CMK (cell line): ENCODE measurements around the gene SLC5A7.

Experiments
- DNase-seq: peaks from one replicate; pipeline ENCODE4 v3.0.0-alpha.2; 2010; ENCODE audit warnings: low read depth

The SLC5A7 gene

DNA sequence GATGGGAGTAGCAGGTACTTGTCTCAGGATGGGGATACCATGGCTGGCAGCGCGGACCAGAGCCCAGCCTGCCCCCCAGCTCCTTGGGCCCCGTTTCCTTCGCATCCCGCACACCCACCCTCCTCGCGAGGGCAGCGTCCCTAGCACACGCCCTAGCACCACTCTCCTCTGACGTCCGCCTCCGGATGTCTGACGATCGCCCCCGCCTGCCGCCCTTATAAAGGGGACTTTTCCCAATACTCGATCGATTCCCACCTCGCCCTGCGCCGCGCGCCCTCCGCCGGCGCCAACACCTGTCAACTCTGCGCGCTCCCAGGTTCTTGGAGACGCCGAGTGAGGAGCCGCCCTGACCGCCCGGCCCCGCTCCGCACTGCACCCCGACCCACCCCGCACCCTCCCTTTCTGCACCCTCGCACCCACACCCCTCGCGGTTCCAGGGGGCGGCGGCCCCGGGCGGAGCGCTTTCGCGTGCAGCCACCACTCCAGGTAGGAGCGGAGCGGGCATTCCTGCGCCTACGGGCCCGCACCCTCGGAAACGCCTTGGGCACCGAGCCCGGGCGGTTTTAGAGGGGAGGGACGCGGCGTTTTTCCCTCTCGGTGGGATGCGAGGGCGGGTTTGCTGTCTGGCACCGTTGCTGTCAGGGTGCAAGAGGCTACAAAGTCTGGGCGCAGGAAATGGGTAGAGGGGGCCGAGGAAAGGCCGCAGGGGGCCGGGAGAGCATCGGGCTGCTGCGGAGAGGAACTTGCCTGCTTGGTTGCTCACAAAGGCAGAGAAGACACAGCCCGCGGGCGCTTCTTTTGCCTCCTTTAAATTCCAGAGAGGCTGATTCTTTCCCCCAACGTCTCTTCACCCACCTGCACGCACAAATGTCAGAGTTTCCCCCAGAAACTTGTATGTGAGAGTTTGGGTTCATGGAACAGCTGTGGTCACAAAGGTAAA, at the start of gene SLC5A7:
SLC5A7 (plus strand) TSS at position 247 of the 940 bp plus-strand sequence. CDS start 1,632 bp downstream, outside the sequence.
- no peak for DNase-seq

DNA sequence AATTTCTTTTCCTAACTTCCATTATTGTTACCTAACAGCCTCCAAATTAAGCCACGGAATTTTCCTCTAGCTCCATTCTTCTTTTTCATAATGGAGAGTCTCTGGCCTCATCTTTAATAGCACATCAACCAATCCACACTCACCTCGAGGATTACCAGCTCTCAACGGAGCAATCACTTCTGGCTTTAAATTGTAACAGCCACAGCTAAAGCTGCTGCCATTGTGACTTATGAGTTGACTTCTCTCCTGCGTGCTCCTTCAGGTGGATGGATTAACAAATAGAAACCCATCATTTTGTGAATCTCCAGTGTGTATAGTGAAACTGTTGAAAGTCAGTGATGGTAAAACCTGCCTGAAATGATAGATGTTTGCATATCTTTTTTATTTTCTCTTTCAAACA, 24.9 kb upstream of the SLC5A7 start:
- no peak for DNase-seq

DNA sequence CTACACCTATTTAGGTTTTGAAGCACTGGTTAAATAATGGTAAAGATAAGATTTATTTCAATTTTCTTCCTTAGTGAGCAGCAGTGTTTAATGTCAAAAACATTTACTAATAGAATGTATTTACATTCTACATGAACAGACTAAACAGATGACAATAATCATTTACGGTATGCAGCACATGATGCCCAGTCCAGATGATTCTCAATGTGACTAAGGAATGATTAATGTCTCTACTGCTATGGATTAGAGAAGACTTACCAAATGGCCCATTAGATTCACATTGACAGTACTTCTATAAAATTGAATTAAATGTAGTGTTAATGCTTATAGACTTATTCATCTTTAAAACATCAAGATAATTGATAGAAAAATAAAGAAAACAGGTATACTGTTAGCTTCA, 22.1 kb upstream of the SLC5A7 start:
- no peak for DNase-seq

GRCh38 chr2:107984707-107985106, 1.6 kb upstream of the SLC5A7 start:
- DNase-seq: no peak

GRCh38 chr2:107988108-107988507, 1.8 kb downstream of the SLC5A7 start:
- no peak for DNase-seq

GRCh38 chr2:107989445-107989844, 3.1 kb downstream of the SLC5A7 start:
- no peak for DNase-seq

DNA sequence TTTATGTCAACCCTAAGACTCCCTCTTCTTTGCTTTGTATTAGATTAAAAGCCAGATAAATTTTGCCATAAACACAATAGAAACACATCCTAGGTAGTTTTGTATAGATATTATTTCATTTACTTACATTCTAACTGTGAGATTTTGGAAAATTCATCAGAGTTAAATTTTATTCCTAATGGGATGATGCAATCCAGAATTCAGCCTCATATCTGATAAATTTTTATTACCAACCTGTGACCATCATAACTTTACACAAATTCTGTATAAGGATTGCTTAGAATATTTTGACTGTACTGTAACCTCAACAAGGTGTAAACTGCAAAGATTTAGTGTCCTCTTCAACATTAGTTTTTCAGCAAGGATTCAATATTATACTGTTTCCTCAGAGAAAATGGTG, 4.4 kb downstream of the SLC5A7 start:
- DNase-seq: no peak

GRCh38 chr2:107992069-107992468, 5.7 kb downstream of the SLC5A7 start:
- no peak for DNase-seq

- no peak for DNase-seq
Observed at GRCh38 chr2:107999158-107999557, 12.8 kb downstream of the SLC5A7 start.

DNA sequence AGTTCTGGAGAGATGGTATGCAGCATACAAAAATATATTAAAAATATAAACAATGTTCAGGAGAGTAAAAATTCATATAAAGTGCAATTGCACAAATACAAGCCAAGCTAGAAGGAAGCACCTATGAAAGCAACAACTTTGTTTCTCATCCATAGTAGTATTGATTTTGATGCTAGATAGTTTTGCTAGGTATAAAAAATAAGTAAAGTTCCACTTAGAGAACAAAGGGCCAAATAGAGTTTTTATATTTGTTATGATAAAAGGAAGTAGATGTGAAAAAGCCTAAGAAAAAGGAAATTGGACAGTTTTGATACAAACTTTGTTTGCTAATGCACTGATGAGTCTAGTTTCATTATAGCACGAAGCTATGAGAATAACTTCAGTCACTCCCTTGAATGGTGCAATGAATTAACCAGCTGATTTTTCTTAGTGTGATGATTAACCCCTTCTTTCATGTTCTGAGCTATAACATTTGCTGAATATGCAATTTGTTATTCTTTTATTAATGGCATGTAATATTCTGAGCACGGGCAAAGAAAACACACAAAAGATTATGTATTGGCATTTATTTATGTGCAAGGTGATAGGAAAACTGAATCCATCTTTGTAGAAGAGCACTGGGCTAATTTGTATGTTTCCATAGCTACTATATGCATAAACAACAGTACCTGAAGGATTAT, 24.7 kb downstream of the SLC5A7 start:
- no peak for DNase-seq

DNA sequence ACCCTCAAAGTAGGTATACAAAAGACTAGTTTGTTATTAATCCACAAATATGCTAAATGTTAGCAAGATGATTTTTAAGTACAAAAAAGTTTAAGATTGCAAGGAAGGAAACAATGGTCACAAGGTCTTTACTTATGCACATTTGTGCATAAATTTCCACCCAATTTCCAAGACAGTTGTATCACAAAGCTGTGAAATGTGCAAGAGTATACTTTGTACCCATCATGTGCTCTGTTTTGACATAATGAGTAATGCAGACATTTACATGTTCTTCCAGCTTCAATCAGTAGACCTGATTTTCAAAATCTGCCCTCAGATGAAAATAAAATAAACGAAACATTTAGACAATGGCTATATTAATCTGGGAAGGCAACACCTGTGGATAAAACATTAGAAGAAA, 27.0 kb downstream of the SLC5A7 start:
- no peak for DNase-seq

GRCh38 chr2:108022628-108023027, 36.3 kb downstream of the SLC5A7 start:
- no peak for DNase-seq

GRCh38 chr2:108023776-108024175, 37.5 kb downstream of the SLC5A7 start:
- DNase-seq: no peak

- no peak for DNase-seq
Observed at GRCh38 chr2:108026092-108026794, 39.9 kb downstream of the SLC5A7 start.

DNA sequence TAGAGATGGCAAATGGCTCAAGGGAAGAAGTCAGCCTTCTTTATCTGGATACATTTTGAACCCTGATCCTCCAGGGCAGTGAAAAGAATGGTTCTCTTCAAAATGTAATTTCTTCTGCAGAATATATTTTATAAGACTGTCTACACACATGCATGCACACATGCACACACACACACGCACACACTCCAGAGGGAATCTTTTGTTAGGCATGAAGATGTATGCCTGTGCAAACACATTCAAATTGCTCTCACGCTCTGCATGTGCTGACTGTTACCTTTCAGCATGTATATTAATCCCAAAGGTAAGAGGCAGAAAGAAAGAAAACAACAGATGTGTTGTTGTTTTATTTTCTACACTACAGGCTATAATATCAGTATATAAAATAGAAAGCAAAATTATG, 43.2 kb downstream of the SLC5A7 start:
- no peak for DNase-seq

- no peak for DNase-seq
Observed at GRCh38 chr2:108029912-108030311, 43.6 kb downstream of the SLC5A7 start.

GRCh38 chr2:108031471-108031941, 45.2 kb downstream of the SLC5A7 start:
- no peak for DNase-seq

- no peak for DNase-seq
Observed at GRCh38 chr2:108034843-108035242, 48.5 kb downstream of the SLC5A7 start.

DNA sequence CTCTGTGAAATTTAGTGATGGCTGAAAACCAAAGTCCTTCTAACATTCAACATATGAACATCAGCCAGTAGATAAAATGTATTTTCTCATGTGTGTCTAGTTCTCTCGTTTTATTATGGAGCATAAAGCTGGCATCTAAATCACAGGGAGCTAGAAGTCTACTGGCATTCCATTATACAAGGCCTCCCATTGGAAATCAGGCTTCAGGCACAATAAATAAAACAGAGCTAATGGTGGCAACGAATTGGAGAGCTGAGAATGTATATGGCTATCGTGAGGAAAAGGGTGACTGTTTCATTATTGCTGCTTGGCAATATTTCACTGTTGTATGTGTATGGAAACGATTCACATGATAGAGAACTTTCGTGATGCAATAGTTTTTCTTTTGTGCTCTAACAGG, 62.4 kb downstream of the SLC5A7 start:
- DNase-seq: no peak

- no peak for DNase-seq
Observed at GRCh38 chr2:108058576-108059137, 72.3 kb downstream of the SLC5A7 start.

GRCh38 chr2:108061439-108062042, 75.2 kb downstream of the SLC5A7 start:
- no peak for DNase-seq
